SK-N-SH (cell line): Measurements from ENCODE around the gene SH2D4B. TPM values are rescaled to one million over a fixed set of nuclear protein-coding genes. Genes with fewer than 3 reads are reported as not detected.

Experiments used
- CTCF ChIA-PET: fragments of 300-600, 350-600 bp; formaldehyde crosslinking; extraction: SDS; loops from one replicate; lab custom pipeline; 2021; lab: Yijun Ruan, JAX
- POLR2A ChIA-PET: fragments of 350-600 bp; sonication (Branson Sonifier 250); formaldehyde crosslinking; extraction: SDS; loops from one replicate; lab custom pipeline; 2020; ENCODE audit warnings: antibody characterized with exemption, inconsistent platforms; lab: Yijun Ruan, JAX
- DNase-seq: peaks from one replicate; pipeline ENCODE4 v3.0.0; 2012
- H2AFZ ChIP-seq: fragments of 200-600 bp; sonication (generic); 2 replicates; pipeline ENCODE4 v1.8.1; 2016; ENCODE audit warnings: antibody characterized with exemption, mild to moderate bottlenecking, low read depth
- H3F3A ChIP-seq: fragments of 200-600 bp; sonication (generic); replicated peaks from 2 replicates; pipeline ENCODE3; 2016; ENCODE audit warnings: antibody characterized with exemption, mild to moderate bottlenecking; ENCODE audit not compliant: insufficient read depth
- H3K27ac ChIP-seq, 2 experiments: fragments of 200-500 bp in 1 of 2; fragments of 200-600 bp in 1 of 2; sonication (Bioruptor generic) in 1 of 2; sonication (generic), shearing (Covaris generic) in 1 of 2; 2 replicates each; pipeline versions ENCODE4 v1.5.1 to v1.6.1; 2014 to 2016; ENCODE audit warnings: low read depth in 2 of 2, inconsistent platforms in 1 of 2, low read length in 1 of 2, mild to moderate bottlenecking in 1 of 2, mixed read lengths in 1 of 2
- H3K27me3 ChIP-seq: fragments of 200-600 bp; sonication (generic), shearing (Covaris generic); 2 replicates; pipeline ENCODE4 v1.6.1; 2016; ENCODE audit warnings: mixed run types; ENCODE audit not compliant: insufficient read depth
- H3K36me3 ChIP-seq, 2 experiments: fragments of 200-500 bp in 1 of 2; fragments of 200-600 bp in 1 of 2; sonication (Bioruptor generic) in 1 of 2; sonication (generic) in 1 of 2; replicated peaks in 1 of 2; 2 replicates each; pipeline versions ENCODE3 to v1.5.1; 2014 to 2016; ENCODE audit warnings: low read length in 1 of 2, mild to moderate bottlenecking in 1 of 2; ENCODE audit not compliant: insufficient read depth in 2 of 2, control insufficient read depth in 1 of 2
- H3K4me1 ChIP-seq, 2 experiments: fragments of 200-500 bp in 1 of 2; fragments of 200-600 bp in 1 of 2; sonication (Bioruptor generic) in 1 of 2; sonication (generic), shearing (Covaris generic) in 1 of 2; 2 replicates each; pipeline versions ENCODE4 v1.5.1 to v1.6.1; 2014 to 2016; ENCODE audit warnings: low read depth in 1 of 2, low read length in 1 of 2, mixed run types in 1 of 2; ENCODE audit not compliant: insufficient read depth in 2 of 2, control insufficient read depth in 1 of 2
- H3K4me2 ChIP-seq: fragments of 200-600 bp; sonication (generic), shearing (Covaris generic); 2 replicates; pipeline ENCODE4 v1.6.1; 2017; ENCODE audit warnings: mixed run types
- H3K4me3 ChIP-seq, 2 experiments: fragments of 200-500 bp in 1 of 2; fragments of 200-600 bp in 1 of 2; sonication (Bioruptor generic) in 1 of 2; sonication (generic), shearing (Covaris generic) in 1 of 2; 2 replicates each; pipeline versions ENCODE4 v1.5.1 to v1.8.1; 2014 to 2016; ENCODE audit warnings: low read depth in 2 of 2, inconsistent platforms in 1 of 2, low read length in 1 of 2, mild to moderate bottlenecking in 1 of 2, mixed read lengths in 1 of 2, moderate library complexity in 1 of 2
- H3K79me2 ChIP-seq: fragments of 200-600 bp; sonication (generic); 2 replicates; pipeline ENCODE4 v1.8.1; 2017; ENCODE audit warnings: mild to moderate bottlenecking; ENCODE audit not compliant: insufficient read depth
- H3K9ac ChIP-seq: fragments of 200-600 bp; sonication (generic); 2 replicates; pipeline ENCODE4 v1.6.1; 2017; ENCODE audit warnings: mixed run types
- H3K9me2 ChIP-seq: fragments of 200-600 bp; sonication (generic); 2 replicates; pipeline ENCODE4 v1.6.1; 2017; ENCODE audit warnings: mixed run types
- H3K9me3 ChIP-seq: fragments of 200-600 bp; sonication (generic); 2 replicates; pipeline ENCODE4 v1.6.1; 2017; ENCODE audit warnings: mixed run types, mild to moderate bottlenecking, moderate library complexity
- H4K20me1 ChIP-seq: fragments of 200-600 bp; sonication (generic); 2 replicates; pipeline ENCODE4 v1.6.1; 2017; ENCODE audit warnings: mild to moderate bottlenecking, mixed run types; ENCODE audit not compliant: insufficient read depth
- ELF1 ChIP-seq: IDR thresholded peaks from 2 replicates; pipeline ENCODE4 v1.4.0; 2012
- EP300 ChIP-seq, 2 experiments: IDR thresholded peaks; 2 replicates each; pipeline versions ENCODE4 v1.4.0 to v1.6.1; 2012; ENCODE audit warnings: borderline replicate concordance in 1 of 2, low read depth in 1 of 2, low read length in 1 of 2
- MEF2A ChIP-seq: IDR thresholded peaks from 2 replicates; pipeline ENCODE4 v1.4.0; 2012; ENCODE audit warnings: low read depth, borderline replicate concordance
- MXI1 ChIP-seq: IDR thresholded peaks from 2 replicates; pipeline ENCODE4 v1.6.1; 2012; ENCODE audit warnings: mild to moderate bottlenecking, low read depth, low read length, improper control_type of control experiment
- NRF1 ChIP-seq: IDR thresholded peaks from 2 replicates; pipeline ENCODE4 v1.6.1; 2012; ENCODE audit warnings: low read depth, mild to moderate bottlenecking, low read length
- POLR2AphosphoS5 ChIP-seq: IDR thresholded peaks from 2 replicates; pipeline ENCODE4 v1.6.1; 2012; ENCODE audit warnings: low read depth, low read length
- RAD21 ChIP-seq: IDR thresholded peaks from 2 replicates; pipeline ENCODE4 v1.6.1; 2012; ENCODE audit warnings: mild to moderate bottlenecking, low read length
- RCOR1 ChIP-seq: fragments of 150-350 bp; IDR thresholded peaks from 2 replicates; pipeline ENCODE4 v1.6.1; 2017; ENCODE audit warnings: antibody characterized with exemption, low read length
- SIN3A ChIP-seq: IDR thresholded peaks from 2 replicates; pipeline ENCODE4 v1.6.1; 2012; ENCODE audit warnings: low read depth, mild to moderate bottlenecking, low read length, moderate library complexity, borderline replicate concordance
- TCF12 ChIP-seq: IDR thresholded peaks from 2 replicates; pipeline ENCODE4 v1.4.0; 2012
- WGBS: methylation state at CpG from one replicate; pipeline ENCODE4 v1.1.6; 2017; ENCODE audit warnings: low lambda C conversion rate; 5-methylcytosine and 5-hydroxymethylcytosine counted together
- polyA plus RNA-seq, 3 experiments: library from polyadenylated mRNA; depleted of rRNA; stranded (reverse); fragments of >200 nt; gene quantifications; 2 replicates each; pipeline ENCODE4 v1.2.3, GENCODE V29; 2012
- TF ChIP-seq, protein P1 (sequence below): fragments of 150-350 bp; IDR thresholded peaks from 2 replicates; pipeline ENCODE4 v1.6.1; 2016; ENCODE audit warnings: mild to moderate bottlenecking, low read depth, low read length
- TF ChIP-seq, protein P2 (sequence below): fragments of 200-600 bp; sonication (generic); IDR thresholded peaks from 2 replicates; pipeline ENCODE4 v1.6.1; 2017; ENCODE audit warnings: antibody characterized with exemption, mild to moderate bottlenecking, moderate library complexity
- TF ChIP-seq, protein P3 (sequence below): IDR thresholded peaks from 2 replicates; pipeline ENCODE4 v1.4.0; 2012; ENCODE audit warnings: low read depth

The SH2D4B gene
- polyA plus RNA-seq, 1 of the 3 experiments (the other 2 are of a cell fraction), result not detected

DNA sequence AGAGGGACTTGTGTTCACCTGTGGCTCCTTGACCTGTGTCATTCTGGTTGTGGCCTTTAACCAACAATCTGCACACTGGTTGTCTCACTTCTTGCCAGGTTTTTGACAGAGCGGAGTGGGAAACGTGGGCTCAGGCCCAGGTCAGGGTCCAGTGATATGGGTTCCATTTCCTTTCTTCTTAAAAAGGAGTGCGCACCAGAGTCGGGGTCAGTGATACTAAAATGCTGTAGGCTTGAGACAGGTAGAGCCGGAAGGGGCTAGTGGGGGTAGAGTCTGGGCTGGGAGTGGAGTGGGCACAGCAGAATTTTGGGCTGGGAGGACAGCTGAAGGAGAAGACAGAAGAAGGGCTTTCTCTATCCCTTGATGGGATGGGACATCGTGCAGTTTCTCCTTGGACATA is 61.2 kb downstream of the SH2D4B start:
- Histone ChIP-seq H3K4me1 (peaks cover 0 to 5% of the 10 kb centered on the region in 2 experiments; a peak in 2 of 4 replicates), H3K27me3 (no peaks in the 10 kb centered on the region), H4K20me1 (no peaks in the 10 kb centered on the region), H3K79me2 (no peaks in the 10 kb centered on the region), H3K36me3 (no peaks in the 10 kb centered on the region), H3K9me3 (no peaks in the 10 kb centered on the region), H3K4me3 (no peak overlapping the region; a peak in 1 of 4 replicates), H3K9me2 (no peaks in the 10 kb centered on the region), H3K4me2 (no peak overlapping the region), H3K9ac (no peak overlapping the region), H3F3A (no peaks in the 10 kb centered on the region), H2AFZ (no peak overlapping the region), H3K27ac (no peak overlapping the region)
- DNase-seq, result no peak
- POLR2A ChIA-PET, result no interaction called here
- 64% methylated on average over 6 of the region's 6 CpGs for WGBS
- no peak for TF ChIP-seq MXI1
- no peak for TF ChIP-seq RCOR1
- TF ChIP-seq, protein P1, sequence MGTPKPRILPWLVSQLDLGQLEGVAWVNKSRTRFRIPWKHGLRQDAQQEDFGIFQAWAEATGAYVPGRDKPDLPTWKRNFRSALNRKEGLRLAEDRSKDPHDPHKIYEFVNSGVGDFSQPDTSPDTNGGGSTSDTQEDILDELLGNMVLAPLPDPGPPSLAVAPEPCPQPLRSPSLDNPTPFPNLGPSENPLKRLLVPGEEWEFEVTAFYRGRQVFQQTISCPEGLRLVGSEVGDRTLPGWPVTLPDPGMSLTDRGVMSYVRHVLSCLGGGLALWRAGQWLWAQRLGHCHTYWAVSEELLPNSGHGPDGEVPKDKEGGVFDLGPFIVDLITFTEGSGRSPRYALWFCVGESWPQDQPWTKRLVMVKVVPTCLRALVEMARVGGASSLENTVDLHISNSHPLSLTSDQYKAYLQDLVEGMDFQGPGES, result no peak
- no peak for TF ChIP-seq NRF1
- no peak for TF ChIP-seq EP300 (IDR thresholded peaks at IDR 0.05; ENCODE audit: borderline replicate concordance in 1 of 2, low read depth in 1 of 2, low read length in 1 of 2)
- no peak for TF ChIP-seq MEF2A
- no peak for TF ChIP-seq ELF1
- TF ChIP-seq TCF12, result no peak
- TF ChIP-seq RAD21, result no peak
- TF ChIP-seq SIN3A, result no peak
- TF ChIP-seq POLR2AphosphoS5, result no peak
- CTCF ChIA-PET, result interaction anchor here (0.7 to 6.6 kb wide), 13 partner anchors 8 to 325 kb away, joined by 3 to 29 read pairs (median 3); no protein-coding TSS in a partner anchor

DNA sequence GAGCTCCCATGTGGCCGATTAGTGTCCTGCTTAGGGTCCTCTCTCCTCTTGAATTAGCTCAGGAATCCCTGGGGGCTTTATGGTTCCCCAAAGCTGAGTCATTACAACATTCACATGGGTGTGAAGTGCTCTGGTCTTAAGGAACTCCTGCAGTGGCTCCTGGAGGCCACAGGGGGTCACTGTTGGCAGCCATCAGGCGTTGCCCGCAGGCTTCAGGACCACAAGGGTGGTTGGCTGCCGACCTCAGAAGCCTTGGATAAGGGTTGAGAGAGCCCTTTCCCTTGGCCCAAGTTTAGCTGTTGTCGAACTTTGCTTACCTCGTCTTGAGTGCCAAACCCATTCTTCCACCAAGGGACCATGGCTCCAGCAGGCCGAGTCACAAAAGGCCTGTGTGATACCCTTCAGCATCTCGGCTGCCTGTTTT is 61.7 kb downstream of the SH2D4B start:
- 51% methylated on average over 7 of the region's 8 CpGs for WGBS
- H3K9ac ChIP-seq, result no peak overlapping the region
- no peak overlapping the region for H3K27ac ChIP-seq
- no peaks in the 10 kb centered on the region for H3K79me2 ChIP-seq
- peaks cover 0 to 5% of the 10 kb centered on the region in 2 experiments; a peak in 2 of 4 replicates for H3K4me1 ChIP-seq
- no peaks in the 10 kb centered on the region for H3K9me2 ChIP-seq
- H3K36me3 ChIP-seq, result no peaks in the 10 kb centered on the region
- POLR2A ChIA-PET, result no interaction called here
- no peaks in the 10 kb centered on the region for H3K9me3 ChIP-seq
- H3F3A ChIP-seq, result no peaks in the 10 kb centered on the region
- DNase-seq, result peak; percentile 58
- H3K4me2 ChIP-seq, result no peak overlapping the region
- CTCF ChIA-PET, result interaction anchor here (0.7 to 1.9 kb wide), 9 partner anchors 11 to 217 kb away, joined by 3 to 7 read pairs (median 3); no protein-coding TSS in a partner anchor
- TF ChIP-seq, protein P2, sequence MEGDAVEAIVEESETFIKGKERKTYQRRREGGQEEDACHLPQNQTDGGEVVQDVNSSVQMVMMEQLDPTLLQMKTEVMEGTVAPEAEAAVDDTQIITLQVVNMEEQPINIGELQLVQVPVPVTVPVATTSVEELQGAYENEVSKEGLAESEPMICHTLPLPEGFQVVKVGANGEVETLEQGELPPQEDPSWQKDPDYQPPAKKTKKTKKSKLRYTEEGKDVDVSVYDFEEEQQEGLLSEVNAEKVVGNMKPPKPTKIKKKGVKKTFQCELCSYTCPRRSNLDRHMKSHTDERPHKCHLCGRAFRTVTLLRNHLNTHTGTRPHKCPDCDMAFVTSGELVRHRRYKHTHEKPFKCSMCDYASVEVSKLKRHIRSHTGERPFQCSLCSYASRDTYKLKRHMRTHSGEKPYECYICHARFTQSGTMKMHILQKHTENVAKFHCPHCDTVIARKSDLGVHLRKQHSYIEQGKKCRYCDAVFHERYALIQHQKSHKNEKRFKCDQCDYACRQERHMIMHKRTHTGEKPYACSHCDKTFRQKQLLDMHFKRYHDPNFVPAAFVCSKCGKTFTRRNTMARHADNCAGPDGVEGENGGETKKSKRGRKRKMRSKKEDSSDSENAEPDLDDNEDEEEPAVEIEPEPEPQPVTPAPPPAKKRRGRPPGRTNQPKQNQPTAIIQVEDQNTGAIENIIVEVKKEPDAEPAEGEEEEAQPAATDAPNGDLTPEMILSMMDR, result peak; percentile 55
- TF ChIP-seq, protein P3, sequence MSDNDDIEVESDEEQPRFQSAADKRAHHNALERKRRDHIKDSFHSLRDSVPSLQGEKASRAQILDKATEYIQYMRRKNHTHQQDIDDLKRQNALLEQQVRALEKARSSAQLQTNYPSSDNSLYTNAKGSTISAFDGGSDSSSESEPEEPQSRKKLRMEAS, result no peak
- peak; percentile 49; the same call in 1 of the 2 replicates for TF ChIP-seq RAD21
- H3K27me3 ChIP-seq, result no peaks in the 10 kb centered on the region
- H3K4me3 ChIP-seq, result peak overlapping the region in 1 of 2 experiments; percentile 41; a peak in 1 of 4 replicates
- H4K20me1 ChIP-seq, result no peaks in the 10 kb centered on the region
- H2AFZ ChIP-seq, result no peak overlapping the region
